Activated CD8-positive, alpha-beta memory T cell treated with anti-CD3 and anti-CD28 coated beads for 4 hours (primary cell): ENCODE data around the gene PHC1.
"Not testable (repeated sequence)": the region's sequence is repeated elsewhere in the genome, so short reads cannot be mapped to it uniquely, and the experiment has no call there.

ENCODE experiments used
- DNase-seq, 2 donors: peaks; one replicate each; pipeline ENCODE4 v3.0.0-alpha.2; 2020; ENCODE audit warnings: low read depth in 2 of 2

Gene PHC1

DNA sequence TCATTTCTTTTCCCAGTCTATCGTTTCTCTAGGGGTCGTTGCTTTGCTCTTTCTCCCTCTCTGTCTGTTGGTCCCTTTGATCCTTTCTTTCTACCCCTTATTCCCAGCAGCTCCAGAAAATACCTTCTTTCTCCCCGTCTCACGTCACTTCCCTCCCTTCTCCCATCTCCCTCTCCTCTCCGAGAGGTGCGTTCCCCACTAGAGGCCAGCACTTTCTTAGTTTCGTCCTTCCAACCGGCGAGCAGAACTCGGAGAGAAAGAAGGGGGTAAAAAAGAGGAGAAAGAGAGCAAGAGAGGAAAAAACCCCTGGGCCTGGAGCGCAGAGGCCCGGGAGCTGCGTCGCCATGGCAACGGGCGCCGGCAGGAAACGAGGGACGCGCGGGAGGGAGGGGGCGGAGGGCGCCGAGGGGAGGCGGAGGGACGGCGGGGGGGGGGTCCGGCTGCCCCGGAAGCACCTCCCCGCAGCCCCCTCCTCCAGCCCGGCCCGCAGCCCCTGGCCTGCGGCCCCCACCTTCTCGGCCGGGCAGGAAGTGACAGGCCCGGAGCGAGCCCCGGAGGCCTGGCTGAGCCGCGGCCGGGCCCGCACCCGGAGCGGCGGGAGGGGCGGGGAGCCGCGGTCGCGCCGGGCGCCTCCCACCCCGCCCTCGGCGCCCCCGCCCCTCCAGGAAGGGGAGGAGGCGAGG is at the start of gene PHC1:
Gene PHC1, plus strand, starts transcription at position 477 of the 683 bp plus-strand sequence. CDS start 3,169 bp downstream, outside the sequence.
- DNase-seq, result peak; percentile 55 to 60

DNA sequence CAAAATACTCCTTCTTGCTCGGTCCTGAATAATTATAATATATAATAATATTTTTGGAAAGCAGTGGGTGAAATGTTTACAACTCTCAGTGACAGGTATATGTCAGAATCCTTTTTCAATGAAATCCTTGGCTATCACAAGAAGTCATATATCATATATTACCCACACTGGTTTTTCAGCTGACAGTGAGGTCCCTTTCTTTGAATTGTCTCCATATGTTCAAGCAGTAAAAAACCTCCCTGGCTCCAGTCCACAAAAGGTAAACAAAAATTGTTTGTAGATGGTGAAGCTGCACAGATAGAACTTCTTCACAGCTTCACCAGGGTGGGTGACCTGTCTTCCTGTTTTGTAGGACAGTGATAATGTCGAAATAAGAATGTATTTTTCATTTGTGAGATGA is 47.9 kb upstream of the PHC1 start:
- no peak for DNase-seq

DNA sequence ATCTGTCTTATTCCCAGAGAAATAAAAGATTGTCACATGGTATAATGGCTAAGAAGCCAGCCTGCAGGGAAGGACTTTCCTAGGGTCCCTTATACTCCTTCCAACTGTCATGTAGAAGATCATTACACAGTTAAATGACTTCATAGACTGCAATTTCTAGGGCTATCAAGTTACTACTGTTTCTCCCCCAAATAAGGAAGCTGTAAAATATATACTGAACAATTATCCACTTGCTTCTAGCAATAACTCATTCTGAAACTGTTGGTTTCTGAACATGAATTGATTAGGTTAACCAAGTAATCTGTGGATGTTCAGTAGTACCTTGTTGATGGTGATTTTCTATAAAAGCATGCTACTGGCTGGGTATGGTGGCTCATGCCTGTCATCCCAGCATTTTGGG is 47.3 kb upstream of the PHC1 start:
- no peak for DNase-seq

DNA sequence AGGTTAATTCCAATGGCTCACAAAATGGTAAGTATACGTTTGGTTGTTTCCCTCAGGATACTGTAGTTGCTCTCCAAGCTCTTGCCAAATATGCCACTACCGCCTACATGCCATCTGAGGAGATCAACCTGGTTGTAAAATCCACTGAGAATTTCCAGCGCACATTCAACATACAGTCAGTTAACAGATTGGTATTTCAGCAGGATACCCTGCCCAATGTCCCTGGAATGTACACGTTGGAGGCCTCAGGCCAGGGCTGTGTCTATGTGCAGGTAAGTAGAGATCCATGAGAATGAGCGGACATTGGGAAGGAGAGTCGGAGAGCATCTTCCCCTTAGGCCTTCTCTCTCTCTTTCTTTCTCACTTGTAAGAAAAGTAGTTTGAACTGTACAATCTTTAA is 46.5 kb upstream of the PHC1 start:
- no peak for DNase-seq

DNA sequence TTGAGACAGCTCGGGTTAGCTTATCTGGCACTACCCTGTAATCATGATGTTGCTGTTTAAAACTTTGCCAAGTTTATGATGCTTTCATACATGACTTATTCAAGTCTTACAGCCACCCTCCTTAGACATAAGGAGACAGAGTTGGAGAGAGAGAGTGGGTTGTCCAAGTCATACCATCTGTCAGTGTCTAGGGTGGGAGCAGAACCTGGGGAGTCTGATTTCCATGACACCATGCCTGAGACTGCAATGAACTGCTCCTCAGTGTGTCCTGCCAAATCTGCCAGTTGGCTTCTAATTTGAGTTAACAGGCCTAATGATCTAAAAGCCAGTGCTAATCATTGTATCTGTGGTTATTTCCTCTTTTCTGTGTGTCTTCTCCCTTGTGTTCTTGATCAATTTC is 43.7 kb upstream of the PHC1 start:
- DNase-seq, result no peak

DNA sequence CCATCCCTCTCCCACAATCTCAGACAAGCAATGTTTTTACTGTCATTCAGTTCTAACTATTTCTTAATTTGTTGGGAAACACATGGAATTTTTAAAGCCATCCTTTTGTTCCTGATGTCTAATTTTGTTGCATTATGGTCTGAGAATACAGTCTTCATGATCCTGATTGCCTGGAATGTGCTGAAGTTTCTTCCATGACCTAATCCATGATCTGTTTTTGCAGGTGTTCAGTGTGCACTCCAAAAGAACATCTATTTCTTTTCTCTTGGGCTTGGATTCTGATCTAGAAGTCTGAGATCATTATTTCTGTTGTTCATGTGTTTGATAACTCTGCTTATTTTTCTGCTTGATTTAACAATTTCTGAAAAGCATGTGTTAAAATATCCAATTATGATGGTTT is 43.2 kb upstream of the PHC1 start:
- no peak for DNase-seq

DNA sequence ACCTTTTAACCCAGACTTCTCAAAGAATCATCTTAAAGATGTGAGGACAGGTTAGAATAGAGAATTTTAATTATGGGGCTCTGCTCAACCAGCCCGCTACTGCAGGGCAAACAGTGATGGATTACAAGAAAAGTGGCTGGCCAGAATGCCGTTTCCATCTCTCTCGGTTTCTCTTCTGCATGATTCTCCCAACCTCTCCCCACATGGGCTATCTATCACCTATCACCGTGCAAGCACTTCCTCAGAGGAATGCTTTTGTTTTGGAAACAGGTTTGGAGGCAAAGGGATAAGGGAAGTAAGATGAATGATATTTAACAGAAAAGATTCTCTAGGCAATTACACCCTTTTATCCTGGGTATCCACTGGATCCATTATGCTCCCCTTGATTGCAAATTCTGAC is 37.4 kb upstream of the PHC1 start:
- no peak for DNase-seq

DNA sequence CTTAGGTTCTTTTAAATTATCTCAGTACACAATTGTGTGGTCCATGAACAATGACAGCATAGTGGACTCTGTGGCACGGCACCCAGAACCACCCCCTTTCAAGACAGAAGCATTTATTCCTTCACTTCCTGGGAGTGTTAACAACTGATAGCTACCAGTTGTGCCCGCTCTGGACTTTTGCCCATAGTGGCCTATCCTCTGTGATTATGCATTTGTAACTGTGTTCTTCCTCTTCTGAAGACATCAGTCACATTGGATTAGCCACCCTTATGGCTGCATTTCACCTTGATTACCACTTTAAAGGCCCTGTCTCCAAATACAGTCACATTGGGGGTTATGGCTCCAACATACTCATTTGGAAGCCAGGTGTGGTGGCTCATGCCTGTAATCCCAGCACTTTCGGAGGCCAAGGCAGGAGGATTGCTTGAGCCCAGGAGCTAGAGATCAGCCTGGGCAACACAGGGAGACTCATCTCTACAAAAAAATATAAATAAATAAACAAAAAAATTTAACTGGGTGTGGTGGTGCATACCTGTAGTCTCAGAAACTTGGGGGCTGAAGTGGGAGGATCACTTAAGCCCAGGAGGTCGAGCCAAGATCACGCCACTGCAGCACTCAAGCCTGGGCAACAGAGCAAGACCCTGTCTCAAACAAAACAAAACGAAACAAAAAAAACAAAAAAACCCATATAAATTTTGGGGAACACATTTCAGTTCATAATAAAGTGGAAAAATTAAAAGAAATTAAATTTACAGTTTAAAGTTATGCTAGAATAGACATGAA is 27.6 kb upstream of the PHC1 start:
- no peak for DNase-seq

DNA sequence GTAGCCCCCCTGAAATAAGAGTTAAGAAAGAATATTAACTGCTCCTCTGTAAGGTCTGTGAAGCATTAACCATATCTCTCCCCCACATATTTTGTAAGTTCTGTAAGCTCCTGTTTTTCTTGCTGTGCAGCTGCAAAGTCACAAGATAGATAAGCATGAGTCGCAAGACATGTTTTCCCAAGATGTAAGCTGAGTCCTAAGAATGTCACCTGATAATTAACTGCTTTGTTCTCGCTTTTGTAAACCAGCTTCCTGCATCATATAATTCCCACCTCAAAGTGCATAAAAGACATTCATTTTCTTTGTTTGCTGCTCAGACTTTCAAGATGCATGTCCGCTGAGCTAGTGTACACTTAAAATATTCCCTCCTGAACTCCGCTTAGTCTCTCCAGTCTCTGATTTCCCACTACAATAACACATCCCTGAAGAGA is 27.0 kb upstream of the PHC1 start:
- no peak for DNase-seq

DNA sequence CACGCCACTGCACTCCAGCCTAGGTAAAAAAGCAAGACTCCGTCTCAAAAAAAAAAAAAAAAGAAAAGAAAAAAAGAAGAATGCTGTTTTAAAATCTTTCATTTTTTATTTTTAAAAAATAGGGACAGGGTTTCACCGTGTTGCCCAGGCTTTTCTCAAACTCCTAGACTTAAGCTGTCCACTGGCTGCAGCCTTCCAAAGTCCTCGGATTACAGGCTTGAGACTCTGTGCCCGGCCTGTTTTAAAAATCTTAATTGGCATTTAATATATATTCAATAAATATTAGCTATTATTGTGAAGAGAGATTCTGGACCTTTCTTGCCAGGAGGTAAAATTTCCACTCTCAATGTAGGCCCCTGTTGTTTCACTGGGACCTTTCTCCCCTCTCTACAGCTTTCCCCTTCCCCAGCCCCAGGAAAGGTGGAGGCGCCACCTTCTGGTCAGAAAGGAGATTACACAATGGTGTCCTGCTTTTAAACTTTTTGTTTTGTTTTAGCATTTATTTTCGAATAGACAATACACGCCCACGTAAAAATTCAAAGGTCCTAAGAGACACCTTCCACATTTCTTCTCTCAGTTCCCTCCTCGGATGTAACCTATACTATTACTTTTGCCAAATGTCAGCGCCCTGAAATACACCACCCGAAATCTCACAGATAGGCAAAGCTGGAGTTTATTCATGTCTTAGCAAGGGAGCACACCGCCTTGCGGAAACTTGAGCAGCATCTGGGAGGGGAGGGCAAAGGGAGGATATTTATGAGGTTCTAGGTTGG is 23.8 kb upstream of the PHC1 start:
- peak; percentile 21 to 36 for DNase-seq

DNA sequence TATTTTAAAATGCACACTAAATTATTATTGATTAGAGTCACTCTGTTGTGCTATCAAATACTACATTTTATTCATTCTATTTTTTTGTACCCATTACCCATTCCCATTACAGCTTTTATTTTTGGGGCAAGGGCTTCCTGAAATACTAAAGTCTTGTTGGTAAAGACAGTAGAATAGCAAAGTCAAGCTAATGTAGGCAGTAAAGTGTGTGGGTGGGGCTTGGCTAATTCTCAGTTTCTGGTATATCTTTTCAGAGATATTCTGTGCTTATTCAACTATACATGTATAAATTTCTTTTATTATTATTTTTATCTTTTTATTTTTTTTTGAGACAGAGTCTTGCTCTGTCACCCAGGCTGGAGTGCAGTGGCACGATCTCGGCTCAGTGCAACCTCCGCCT is 22.3 kb upstream of the PHC1 start:
- DNase-seq, result no peak

DNA sequence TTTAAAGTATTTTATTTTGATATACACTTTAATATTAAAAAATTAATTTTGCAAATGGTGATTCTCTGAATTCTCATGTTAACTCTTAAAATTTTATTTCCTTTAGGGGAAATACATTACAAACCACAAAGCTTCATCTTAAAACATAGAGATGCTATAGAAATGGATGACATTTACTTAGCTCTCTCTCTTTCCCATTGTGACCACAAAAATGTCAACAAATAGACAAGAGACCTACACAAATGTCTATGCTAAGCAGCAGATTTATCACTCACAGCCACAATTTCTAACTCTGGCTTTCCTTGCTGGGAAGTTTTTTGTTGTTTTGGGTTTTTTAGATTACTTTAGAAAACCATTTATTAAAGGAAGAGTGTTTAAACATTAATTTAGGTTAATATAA is 19.9 kb upstream of the PHC1 start:
- DNase-seq, result no peak

DNA sequence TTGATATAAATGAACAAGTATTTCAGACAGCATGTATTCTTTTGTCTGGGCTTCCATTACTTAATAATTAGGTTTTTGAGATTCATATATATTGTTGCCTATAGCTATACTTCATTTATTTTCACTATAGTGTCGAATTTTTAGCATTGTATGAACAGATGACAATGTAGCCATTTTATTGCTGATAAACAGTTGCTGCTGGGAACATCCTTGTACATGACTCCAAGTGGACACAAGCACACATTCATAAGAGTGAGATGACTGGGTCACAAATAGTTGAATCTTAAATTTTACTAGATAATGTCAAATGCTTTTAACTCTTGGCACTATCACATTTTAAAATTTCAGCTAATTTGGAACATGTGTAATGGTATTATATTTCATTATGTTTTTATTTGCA is 19.3 kb upstream of the PHC1 start:
- no peak for DNase-seq

DNA sequence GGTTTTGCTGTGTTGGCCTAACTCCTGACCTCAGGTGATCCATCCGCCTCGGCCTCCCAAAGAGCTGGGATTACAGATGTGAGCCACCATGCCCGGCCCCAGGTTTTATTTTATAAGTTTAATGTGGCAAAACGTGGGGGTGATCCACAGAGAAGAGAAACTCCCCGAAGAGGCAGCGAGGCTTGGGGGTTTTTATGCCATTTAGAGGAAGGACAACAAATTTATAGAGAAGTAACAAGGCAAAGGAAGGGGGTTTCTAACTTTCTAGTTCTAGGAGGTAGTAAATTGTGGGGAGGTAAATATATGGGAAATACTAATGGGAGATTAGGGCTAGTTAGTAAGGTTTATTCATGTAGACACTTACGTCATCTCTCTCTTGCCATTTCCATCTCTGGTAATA is 17.2 kb upstream of the PHC1 start:
- no peak for DNase-seq

DNA sequence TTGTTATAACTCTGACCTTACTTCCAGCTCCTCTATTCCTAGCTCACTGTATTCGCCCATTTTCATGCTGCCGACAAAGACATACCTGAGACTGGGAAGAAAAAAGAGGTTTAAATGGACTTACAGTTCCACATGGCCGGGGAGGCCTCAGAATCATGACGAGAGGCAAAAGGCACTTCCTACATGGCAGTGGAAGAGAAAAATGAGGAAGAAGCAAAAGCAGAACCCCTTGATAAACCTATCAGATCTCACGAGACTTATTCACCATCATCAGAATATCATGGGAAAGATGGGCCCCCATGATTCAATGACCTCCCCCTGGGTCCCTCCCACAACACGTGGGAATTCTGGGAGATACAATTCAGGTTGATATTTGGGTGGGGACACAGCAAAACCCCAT is 14.5 kb upstream of the PHC1 start:
- DNase-seq, result no peak

DNA sequence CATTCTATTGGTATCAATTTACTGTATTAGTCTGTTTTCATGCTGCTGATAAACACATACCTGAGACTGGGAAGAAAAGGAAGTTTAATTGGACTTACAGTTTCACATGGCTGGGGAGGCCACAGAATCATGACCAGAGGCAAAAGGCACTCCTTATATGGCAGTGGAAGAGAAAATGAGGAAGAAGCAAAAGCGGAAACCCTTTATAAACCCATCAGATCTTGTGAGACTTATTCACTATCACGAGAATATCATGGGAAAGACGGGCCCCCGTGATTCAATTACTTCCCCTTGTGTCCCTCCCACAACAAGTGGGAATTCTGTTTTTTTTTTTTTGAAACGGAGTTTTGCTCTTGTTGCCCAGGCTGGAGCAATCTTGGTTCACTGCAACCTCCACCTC is 11.6 kb upstream of the PHC1 start:
- not testable (repeated sequence) for DNase-seq

DNA sequence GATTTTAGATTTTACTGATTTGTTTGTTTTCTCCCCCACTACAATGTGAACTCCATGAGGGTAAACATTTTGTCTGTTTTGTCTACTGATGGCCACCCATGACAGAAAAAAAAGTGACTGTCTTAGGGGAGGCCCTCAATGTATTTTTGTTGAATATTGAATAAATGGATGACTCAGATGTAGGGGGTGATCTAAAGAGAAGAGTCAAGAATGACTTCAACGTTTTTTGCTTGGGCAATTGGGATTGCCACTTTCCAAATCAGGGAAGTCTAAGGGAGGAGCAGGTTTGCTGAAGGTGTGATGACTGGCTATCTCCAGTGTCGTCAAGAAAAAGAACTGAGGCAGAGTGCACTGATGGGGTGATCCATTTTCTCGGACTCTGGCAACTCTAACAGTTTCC is 10.7 kb upstream of the PHC1 start:
- no peak for DNase-seq

DNA sequence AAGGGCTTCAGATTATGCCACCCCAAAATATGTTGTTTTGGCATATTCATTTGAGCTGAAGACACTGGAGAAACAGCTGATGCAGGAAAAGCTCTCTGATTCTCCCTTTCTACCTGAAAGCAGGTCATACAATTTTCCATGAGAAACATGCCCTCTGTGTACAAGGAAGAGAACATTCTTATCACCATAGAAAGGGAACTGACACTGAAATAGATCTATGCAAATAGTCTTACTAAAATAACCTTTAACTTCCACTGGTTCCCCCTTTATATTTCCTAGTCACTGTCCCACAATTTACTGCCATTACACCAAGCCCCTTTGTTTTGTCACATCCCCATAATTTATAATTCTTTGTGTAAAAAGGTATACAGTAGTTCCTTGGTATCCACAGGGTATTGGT is 9.6 kb upstream of the PHC1 start:
- DNase-seq, result no peak

DNA sequence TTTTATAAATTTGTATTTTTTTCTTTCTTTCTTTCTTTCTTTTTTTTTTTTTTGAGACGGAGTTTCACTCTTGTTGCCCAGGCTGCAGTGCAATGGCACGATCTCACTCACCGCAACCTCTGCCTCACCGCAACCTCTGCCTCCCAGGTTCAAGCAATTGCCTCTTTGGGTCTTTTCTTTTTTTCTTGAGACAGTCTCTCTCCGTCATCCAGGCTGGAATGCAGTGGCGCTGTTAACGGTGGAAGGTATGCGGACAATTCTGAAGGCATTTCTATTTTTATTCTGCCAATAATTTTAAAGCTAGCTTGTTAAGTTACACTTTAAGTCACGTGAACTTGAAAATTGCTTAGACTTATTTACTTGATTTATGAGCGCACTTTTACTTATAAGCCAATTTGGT is 8.8 kb upstream of the PHC1 start:
- no peak for DNase-seq

DNA sequence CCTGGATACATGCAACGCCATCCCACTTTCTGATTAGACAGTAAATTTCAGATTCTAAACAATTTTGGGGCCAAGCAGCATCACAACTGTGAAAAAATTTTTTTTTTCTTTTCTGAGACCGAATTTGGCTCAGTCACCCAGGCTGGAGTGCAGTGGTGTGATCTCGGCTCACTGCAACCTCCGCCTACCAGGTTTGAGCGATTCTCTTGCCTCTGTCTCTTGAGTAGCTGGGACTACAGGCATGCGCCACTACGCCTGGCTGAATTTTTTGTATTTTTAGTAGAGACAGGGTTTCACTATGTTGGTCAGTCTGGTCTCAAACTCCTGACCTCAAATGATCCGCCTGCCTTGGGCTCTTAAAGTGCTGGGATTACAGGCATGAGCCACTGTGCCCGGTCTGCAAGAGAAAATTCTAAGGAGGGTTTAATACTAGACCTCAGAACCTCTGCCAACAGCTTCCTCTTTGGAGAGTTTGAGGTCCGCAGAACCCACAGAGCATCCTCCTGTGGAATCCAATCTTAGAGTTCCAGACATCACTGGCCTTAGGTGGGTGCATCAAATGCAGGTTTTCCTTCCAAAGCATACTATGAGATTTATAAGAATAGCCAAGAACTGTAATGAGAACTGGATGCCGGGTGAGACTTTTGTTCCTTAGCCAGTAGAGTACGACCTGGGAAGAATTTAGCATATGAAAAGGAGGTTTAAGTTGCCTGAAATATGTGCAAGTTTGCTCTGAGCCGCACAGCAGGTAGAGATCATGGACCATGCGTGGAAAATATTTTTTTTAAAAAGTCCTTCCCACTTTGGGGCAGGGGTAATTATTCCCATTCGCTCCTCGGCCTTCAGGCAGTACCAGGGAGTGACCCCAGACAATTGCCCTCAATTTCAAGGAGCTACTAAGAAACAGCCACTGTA is 7.8 kb upstream of the PHC1 start:
- DNase-seq, result no peak

DNA sequence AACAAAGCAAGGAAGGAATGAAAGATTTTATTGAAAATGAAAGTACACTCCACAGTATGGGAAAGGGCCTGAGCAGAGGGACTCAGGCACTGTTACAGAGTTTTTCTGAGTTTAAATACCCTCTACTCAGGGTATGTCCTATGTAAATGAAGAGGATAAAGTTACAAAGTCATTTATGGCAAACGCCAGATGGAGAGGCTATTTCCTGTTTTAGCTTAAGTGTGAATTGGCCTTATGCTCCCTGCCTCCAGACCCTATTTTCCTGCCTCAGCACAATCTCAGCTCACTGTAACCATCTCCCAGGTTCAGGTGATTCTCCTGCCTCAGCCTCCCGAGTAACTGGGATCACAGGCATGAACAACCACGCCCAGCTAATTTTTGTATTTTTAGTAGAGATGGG is 6.8 kb upstream of the PHC1 start:
- no peak for DNase-seq

DNA sequence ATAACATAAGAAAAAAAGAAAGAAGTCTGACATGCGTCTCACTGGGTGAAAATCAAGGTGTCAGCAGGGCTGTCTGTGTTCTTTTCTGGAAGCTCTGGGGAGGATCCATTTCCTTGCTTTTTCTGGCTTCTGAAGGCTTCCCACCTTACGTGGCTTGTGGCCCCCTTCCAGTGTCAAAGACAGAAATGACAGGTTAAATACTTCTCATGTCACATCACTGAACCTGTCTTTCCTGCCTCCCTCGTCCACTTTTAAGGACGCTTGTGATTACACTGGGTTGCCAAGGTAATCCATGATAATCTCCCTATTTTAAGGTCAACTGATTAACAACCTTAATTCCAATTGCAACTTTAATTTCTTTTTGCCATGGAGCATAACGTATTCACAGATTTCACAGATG is 4.6 kb upstream of the PHC1 start:
- no peak for DNase-seq
